Ovary (tissue), 3 donors: ENCODE measurements around the gene ZCCHC17.
"Not testable (repeated sequence)": the region's sequence is repeated elsewhere in the genome, so short reads cannot be mapped to it uniquely, and the experiment has no call there.

Experiments
- CTCF ChIP-seq, 3 donors: fragments of 450-650 bp in 2 of 3; fragments of 200-600 bp in 1 of 3; IDR thresholded peaks; one replicate each; pipeline versions ENCODE4 v1.5.1 to v1.8.0; 2016 to 2022; ENCODE audit warnings: antibody characterized with exemption in 3 of 3, mild to moderate bottlenecking in 1 of 3
- EP300 ChIP-seq: sonication (generic); formaldehyde crosslinking; IDR thresholded peaks from one replicate; pipeline ENCODE4 v1.6.1; 2017; ENCODE audit warnings: antibody characterized with exemption
- donor health status: DM: no; HTN: no; CAD: no.

GRCh38 chr1:31282426-31282825 lies 14.4 kb upstream of the ZCCHC17 start:
- not testable (repeated sequence) for TF ChIP-seq CTCF (IDR thresholded peaks at IDR 0.05); EP300
